GM21737 (cell line): ENCODE measurements around the gene ELFN2.
"Not testable (repeated sequence)": the region's sequence is repeated elsewhere in the genome, so short reads cannot be mapped to it uniquely, and the experiment has no call there.

Experiments
- ATAC-seq: cut with Tn5 transposase; IDR thresholded peaks from one replicate; pipeline ENCODE4 v1.9.1; 2021; ENCODE audit warnings: mild to moderate bottlenecking, moderate library complexity; ENCODE audit not compliant: unreplicated experiment

Gene ELFN2

DNA sequence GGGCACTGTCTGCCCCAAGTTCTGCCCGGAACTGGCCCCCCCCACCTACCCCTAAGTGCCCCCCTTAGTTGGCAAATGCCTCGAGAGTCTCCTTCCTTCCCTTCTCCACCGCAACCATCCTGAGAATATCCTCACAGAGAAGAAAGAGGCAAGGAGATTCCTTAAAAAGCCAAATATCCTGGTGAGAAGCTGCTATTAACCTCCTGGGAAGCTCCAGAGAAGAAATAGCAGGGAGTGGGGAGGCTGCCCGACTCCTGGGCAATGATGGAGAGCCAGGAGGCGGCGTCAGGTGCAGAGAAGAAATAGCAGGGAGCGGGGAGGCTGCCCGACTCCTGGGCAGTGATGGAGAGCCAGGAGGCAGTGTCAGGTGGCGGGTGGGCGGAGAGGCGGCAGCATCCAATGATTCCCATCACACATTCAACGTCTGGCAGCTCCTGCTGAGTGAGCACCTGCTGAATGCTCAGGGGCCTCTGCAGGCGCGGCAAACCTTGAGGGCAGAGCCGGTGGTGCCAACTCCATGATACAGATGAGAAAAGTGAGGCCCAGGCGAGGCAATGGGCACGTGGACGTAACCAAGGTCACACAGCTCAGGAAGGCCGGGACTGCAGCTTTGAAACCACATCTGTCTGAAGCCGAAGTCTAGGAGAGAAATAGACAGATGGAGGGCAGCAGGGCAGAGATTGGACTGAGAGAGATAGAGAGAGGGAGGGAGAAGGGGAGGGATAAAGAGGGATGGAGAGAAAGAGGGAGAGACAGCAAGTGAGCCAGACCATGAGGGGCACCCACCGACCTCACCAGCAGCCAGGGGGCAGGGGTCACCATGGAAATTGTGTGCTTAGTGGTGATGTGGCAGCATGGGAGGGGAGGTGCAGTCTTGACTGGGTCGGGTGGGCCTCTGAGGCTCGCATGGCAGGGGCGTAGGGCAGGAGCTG lies 86.7 kb downstream of the ELFN2 start:
- ATAC-seq = no peak

- ATAC-seq = no peak
Measured at GRCh38 chr22:37338539-37339246, 88.6 kb downstream of the ELFN2 start.

GRCh38 chr22:37337204-37337943 lies 89.9 kb downstream of the ELFN2 start:
- ATAC-seq = no peak

DNA sequence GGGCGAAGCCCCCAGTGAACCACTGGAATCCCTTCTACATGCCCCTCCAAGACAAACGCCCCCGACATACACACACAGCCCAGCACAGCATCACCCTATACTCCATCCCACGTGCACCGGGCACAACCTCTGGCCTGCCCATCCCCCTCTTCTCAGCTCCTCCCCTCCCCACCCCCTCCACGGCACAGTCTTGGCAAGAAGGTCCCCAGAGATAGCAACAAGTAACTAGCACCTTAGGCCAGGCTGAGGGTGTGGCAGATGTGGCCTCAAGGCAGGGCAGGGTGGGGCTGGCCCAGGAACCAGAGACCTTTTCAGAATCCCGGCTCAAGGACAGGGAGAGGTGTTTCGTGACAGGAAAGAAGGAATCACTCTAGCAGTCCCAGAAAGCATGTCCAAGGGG lies 90.7 kb downstream of the ELFN2 start:
- ATAC-seq = no peak

DNA sequence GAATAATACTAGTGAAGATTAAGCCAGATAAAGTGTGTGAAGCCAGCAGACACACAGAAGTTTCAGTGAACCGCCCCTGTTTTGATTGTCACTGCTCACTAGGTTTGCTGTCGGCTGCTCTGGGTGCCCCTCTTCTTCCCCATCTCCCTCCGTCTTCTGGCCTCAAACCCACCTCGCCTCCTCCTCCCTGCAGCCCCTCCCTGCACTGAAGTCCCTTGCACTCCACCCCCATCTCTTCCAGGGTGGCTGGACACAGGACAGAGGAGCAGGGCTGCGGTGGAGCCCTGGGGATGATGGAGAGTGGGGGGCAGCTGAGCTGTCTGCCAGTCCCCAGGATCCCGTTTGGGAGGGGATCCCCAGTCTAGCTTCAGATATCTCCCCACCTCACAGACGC lies 91.5 kb downstream of the ELFN2 start:
- ATAC-seq = no peak

GRCh38 chr22:37334859-37335805 lies 92.1 kb downstream of the ELFN2 start:
- ATAC-seq = no peak

- no peak for ATAC-seq
Measured at GRCh38 chr22:37334461-37334858, 92.8 kb downstream of the ELFN2 start.

DNA sequence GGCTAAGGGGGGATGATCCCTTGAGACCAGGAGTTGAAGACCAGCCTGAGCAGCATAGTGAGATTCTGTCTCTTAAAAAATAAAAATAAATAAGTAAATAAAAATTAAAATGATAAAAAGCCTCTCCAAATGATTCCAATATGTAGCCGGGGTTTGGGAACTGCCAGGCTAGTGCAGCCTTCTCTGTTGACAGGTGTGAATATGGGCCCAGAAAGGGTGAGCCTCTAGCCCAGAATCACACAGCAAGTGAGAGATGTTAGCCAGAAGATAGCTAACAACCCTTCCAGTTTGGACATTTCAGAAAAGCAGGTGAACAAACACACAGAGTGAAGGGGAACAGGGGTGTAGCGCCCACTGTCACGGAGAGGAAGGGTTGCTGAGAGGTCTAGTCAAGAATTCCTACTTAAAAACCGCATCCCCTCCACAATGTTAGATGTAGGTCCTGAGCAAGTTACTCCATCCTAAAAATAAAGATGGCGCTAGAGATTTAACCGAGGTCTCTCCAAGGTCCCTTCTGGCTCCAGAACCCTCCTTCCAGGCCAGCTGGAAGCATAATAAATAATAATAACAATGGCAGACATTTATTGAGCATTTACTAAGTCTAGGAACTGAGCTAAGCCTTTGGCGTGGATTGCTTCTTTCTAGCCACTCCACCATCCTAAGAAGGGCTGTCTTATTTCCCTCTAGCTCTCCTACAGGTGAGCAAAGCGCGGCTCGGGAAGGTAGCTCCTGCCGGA lies 93.4 kb downstream of the ELFN2 start:
- ATAC-seq = no peak

DNA sequence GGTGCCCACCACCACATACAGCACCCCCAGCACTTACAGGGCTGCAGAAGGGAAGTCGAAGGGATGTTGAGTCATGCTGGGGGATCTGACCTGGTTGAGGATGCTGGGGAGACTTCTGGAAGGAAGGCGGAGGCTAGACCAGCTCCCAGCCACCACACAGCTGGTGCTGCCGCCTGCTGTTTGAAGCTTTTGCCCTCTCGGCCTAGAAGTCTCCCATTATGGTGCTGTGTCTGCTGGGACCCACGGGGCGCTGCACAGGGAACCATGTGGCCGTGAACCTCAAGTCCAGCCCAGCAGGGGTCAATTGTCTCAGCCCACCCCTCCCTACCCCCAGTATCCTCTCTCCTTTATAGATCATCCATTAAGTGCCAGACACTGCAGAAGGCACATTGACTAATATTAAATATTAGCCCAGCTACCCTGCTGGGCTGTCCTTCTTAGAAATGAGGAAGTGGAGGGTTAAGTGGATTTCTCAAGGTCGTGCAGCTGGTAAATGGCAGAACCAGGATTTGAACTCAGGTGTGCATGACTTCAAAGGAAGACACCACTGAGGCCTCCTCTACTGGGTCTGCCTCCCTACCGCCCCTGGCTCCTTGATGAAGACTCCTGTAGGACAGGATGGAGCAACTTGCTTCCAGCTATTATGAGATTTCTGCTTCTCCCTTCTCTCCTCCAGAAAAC lies 95.3 kb downstream of the ELFN2 start:
- ATAC-seq = no peak

GRCh38 chr22:37331034-37331428 lies 96.2 kb downstream of the ELFN2 start:
- no peak for ATAC-seq

GRCh38 chr22:37330200-37331033 lies 96.9 kb downstream of the ELFN2 start:
- ATAC-seq = no peak

DNA sequence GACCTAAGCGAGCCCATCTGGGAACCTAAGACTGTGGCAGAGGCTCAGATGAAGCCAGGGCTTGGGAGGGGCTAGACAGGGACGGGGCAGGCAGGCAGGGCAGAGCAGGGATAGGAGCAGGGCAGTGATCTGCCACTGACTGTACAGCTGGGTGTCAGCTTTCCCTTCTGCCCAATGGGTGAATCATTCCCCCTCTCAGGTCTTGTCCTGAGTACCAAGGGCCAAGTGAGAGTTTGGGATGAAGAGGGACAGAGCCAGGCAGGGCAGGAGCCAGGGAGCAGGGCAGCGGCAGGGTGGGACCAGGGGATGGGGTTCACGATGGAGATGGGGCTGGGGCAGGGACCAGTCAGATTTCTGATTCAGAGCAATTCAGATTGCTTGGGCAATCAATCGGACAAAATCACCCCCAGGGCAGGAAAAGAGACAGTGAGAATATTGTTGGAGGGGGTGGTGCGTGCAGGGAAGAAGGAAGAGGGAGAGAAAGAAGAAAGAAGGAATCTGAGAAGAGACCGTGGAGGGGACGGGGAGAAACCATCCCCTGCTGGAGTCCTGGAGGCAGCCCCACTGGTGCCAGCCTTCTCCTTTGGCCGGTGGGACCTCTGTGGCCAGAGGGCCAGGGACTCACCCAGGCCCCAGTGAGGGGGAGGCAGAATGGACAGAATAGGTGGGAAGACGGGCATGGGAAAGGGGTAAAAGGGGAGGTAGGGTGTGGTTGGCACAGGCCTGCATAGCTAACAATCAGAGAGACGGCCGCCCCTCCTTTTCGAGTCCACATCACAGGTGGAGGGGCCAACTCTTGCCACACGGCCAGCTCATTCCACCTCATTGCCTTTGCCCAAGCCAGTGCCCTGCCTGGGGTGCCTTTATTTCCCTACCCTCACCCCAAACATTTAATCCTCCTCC lies 97.8 kb downstream of the ELFN2 start:
- no peak for ATAC-seq

- not testable (repeated sequence) for ATAC-seq
Measured at GRCh38 chr22:37328538-37329237, 98.6 kb downstream of the ELFN2 start.

DNA sequence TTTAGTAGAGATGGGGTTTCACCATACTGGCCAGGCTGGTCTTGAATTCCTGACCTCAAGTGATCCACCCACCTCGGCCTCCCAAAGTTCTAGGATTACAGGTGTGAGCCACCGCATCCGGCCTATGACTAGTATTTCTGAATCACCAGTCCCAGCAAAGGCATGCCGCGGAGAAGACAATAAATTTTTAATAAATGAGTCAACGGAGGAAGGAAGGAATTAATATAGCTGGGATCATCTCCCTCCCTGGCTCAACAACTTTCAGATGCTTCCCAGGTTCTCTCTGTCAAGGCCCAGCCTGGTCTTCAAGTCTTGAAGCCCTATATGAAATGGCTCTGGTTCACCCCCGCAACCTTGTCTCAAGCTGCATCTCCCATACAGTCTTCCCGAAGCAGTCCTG lies 99.3 kb downstream of the ELFN2 start:
- ATAC-seq = no peak

DNA sequence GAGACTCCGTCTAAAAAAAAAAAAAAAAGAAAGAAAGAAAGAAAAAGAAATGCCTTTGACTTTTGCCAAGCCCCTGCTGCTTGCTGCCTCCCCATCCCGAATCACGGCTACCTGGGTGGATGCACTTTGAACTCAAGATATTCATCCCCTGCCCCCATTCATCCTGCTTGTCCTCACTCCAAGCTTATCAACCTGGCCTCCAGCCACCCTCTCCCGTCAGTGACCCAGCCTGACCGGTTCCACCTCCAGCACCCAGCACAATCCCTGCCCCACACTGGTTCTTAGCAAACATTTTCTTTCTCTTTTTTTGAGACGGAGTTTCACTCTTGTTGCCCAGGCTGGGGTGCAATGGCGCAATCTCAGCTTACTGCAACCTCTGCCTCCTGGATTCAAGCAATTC lies 100.6 kb downstream of the ELFN2 start:
- ATAC-seq = no peak

- ATAC-seq = no peak
Measured at GRCh38 chr22:37325039-37325395, 102.3 kb downstream of the ELFN2 start.
